ENCODE data around the gene PARD3B.

PARD3B gene

GRCh38 chr2:205129531-205129930 is 584.3 kb downstream of the PARD3B start:
- no peaks in the 10 kb centered on the region for H3K9me3 ChIP-seq
- no peak overlapping the region for H3K4me3 ChIP-seq (ENCODE audit: low read depth in 1 of 2, low read length in 1 of 2)
- H3K27me3 ChIP-seq = no peaks in the 10 kb centered on the region
- H3K36me3 ChIP-seq = no peaks in the 10 kb centered on the region
- H3K27ac ChIP-seq = no peak overlapping the region
- H3K4me1 ChIP-seq (ENCODE audit: control insufficient read depth in 1 of 2, insufficient read depth in 1 of 2, low read depth in 1 of 2, low read length in 1 of 2) = no peaks in the 10 kb centered on the region
- TF ChIP-seq CTCF (IDR thresholded peaks at IDR 0.05) = no peak

DNA sequence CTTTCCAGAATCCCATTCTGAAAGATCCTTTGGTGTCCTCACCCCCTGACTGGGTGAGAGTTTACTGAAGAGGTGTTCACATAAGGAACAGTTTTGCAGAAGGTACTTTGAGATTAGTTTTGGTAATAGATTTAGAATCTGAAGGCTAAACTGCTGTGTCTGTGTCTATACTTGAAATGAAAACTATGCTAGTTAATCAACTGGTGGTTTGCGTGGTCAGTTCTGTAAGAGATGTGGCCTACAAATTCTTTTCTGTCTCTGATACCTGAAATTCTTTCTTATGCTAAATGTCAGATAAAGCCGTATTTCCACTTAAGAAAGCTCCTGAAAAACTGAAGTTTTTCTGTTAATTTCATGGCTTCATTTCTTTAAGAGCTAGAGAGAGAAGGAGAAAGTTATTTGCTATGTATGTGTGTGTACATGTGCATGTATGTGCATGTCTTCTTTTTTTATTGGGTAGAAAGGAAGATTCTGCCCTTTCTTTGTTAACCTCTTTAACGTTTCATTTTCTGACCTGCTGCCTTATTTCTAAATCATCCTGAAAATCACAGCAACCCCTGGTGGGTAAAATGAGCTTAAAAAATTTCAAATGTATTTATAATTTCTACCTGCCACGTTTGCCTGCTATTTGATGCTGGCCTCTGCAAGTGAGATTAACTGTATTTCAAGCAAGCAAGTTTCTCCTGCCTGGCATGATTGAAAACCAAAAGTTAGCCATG is 585.0 kb downstream of the PARD3B start:
- Histone ChIP-seq H3K27ac (no peak overlapping the region), H3K36me3 (no peaks in the 10 kb centered on the region), H3K4me3 (ENCODE audit: low read depth in 1 of 2, low read length in 1 of 2) (no peak overlapping the region), H3K9me3 (no peaks in the 10 kb centered on the region), H3K4me1 (ENCODE audit: control insufficient read depth in 1 of 2, insufficient read depth in 1 of 2, low read depth in 1 of 2, low read length in 1 of 2) (no peaks in the 10 kb centered on the region), H3K27me3 (no peaks in the 10 kb centered on the region)
- no peak for TF ChIP-seq CTCF (IDR thresholded peaks at IDR 0.05)

DNA sequence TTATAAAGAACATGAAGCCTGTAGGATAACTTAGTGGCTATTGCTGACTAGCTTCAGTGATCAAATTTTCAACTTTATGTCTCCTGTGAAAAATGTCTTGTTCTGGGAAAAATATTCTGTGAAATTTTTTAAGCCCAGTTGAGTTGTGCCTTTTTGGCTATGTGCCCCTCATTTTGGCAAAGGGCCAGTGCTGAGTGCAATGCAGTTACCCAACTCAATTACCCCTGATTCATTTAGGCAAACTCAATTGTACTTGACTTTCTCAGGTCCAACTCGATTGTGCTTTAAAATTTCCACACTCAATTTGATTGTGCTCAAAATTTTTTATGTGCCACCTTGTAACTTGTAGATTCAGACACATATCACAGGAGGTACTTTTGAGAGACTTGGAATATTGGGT is 588.3 kb downstream of the PARD3B start:
- TF ChIP-seq CTCF (IDR thresholded peaks at IDR 0.05) = no peak
- no peaks in the 10 kb centered on the region for H3K4me1 ChIP-seq (ENCODE audit: control insufficient read depth in 1 of 2, insufficient read depth in 1 of 2, low read depth in 1 of 2, low read length in 1 of 2)
- H3K9me3 ChIP-seq = no peaks in the 10 kb centered on the region
- no peak overlapping the region for H3K27ac ChIP-seq
- no peak overlapping the region for H3K4me3 ChIP-seq (ENCODE audit: low read depth in 1 of 2, low read length in 1 of 2)
- no peaks in the 10 kb centered on the region for H3K36me3 ChIP-seq
- H3K27me3 ChIP-seq = no peaks in the 10 kb centered on the region

DNA sequence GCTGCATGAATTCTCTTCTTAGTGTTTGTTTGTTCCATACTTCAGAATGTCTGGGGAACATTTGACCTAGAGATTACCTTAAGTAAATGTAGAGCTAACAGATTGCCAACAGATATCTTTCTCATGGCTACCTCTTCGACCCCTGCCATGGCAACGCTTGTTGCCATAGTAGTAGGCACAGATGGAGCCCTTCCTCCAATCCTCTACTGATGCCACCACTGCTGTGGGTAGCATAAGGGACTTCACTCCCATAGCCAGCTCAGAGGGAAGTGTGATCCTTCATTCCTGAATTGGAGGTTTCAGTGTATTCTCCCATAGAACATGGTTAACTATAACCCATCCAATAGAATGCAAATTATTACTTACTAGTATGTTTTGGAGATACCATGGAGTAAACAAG is 593.5 kb downstream of the PARD3B start:
- no peak for TF ChIP-seq CTCF (IDR thresholded peaks at IDR 0.05)
- no peaks in the 10 kb centered on the region for H3K36me3 ChIP-seq
- no peaks in the 10 kb centered on the region for H3K27me3 ChIP-seq
- H3K27ac ChIP-seq = no peak overlapping the region
- no peaks in the 10 kb centered on the region for H3K4me1 ChIP-seq (ENCODE audit: control insufficient read depth in 1 of 2, insufficient read depth in 1 of 2, low read depth in 1 of 2, low read length in 1 of 2)
- no peak overlapping the region for H3K4me3 ChIP-seq (ENCODE audit: low read depth in 1 of 2, low read length in 1 of 2)
- H3K9me3 ChIP-seq = no peaks in the 10 kb centered on the region

DNA sequence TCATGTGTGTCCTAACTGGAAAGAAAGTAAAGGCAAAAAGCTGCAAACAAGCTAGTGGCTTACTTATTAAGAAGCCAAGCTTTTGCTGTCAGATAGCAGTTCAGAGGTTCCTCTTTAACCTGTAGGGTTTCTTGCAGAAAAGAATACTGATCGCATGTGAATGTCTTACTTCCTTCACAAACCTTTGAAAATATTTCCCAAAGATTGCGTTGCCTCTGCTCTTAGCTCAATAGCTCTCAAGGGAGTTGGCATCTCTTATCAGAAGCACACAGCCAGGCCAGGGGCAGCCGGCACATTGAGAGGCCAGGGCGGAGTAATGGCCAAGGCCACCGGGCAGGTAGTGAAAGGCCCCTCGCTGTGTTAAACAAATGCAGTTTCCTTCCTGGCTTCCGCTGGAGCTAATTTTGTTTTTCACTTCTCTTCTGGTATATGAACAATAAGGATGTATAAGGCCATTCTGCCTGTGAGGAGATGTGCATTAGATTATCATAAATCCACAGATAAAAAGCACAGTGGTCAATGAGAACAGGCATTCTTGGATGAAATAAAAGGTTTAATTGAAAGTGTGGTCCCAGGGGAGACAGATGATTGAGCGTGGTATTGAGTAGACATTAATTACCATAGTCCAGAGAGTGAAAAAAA is 594.7 kb downstream of the PARD3B start:
- Histone ChIP-seq H3K36me3 (no peaks in the 10 kb centered on the region), H3K27ac (no peak overlapping the region), H3K9me3 (no peaks in the 10 kb centered on the region), H3K27me3 (no peaks in the 10 kb centered on the region), H3K4me1 (ENCODE audit: control insufficient read depth in 1 of 2, insufficient read depth in 1 of 2, low read depth in 1 of 2, low read length in 1 of 2) (no peaks in the 10 kb centered on the region), H3K4me3 (ENCODE audit: low read depth in 1 of 2, low read length in 1 of 2) (no peak overlapping the region)
- no peak for TF ChIP-seq CTCF (IDR thresholded peaks at IDR 0.05)
